ENCODE data around the gene MEGF11. TPM values are rescaled to one million over a fixed set of nuclear protein-coding genes. Genes with fewer than 3 reads are reported as not detected.

The MEGF11 gene
- total RNA-seq, 1 experiment from 2014 or later, result 2.3 TPM

- ATAC-seq (no peak), DNase-seq (ENCODE audit: low read depth, low spot score) (no peak)
- Histone ChIP-seq H3K27me3 (ENCODE audit: insufficient read depth, low read length) (peaks cover 25% of the 10 kb centered on the region), H4K20me1 (ENCODE audit: insufficient read depth) (no peaks in the 10 kb centered on the region), H3K9ac (ENCODE audit: low read length) (no peak overlapping the region), H2AFZ (ENCODE audit: low read depth, low read length, poor library complexity, severe bottlenecking) (no peak overlapping the region), H3K9me3 (ENCODE audit: control insufficient read depth in 1 of 2, insufficient read depth in 1 of 2, low read depth in 1 of 2, low read length in 2 of 2) (no peaks in the 10 kb centered on the region), H3K36me3 (ENCODE audit: control insufficient read depth in 1 of 2, insufficient read depth in 2 of 2, low read length in 2 of 2) (no peaks in the 10 kb centered on the region), H3K4me2 (ENCODE audit: low read length) (no peak overlapping the region), H3K9me2 (ENCODE audit: insufficient read depth) (no peaks in the 10 kb centered on the region), H3K79me2 (ENCODE audit: insufficient read depth, low read length) (no peaks in the 10 kb centered on the region), H3K4me1 (ENCODE audit: control insufficient read depth in 1 of 2, insufficient read depth in 2 of 2, low read length in 2 of 2) (no peaks in the 10 kb centered on the region), H3K27ac (ENCODE audit: low read depth, low read length) (no peak overlapping the region), H3K4me3 (replicated peaks in 1 of 2; ENCODE audit: low read depth in 1 of 2, low read length in 2 of 2) (no peak overlapping the region)
- POLR2A ChIA-PET, result no interaction called here
- no TSS peak for BruUV-seq (replicated peaks)
- intact Hi-C loops (cut with micrococcal nuclease), result no loop called here
- CTCF ChIA-PET, result no interaction called here
- TF ChIP-seq JUND (IDR thresholded peaks at IDR 0.05), result no peak
- no peak for TF ChIP-seq EZH2phosphoT487 (IDR thresholded peaks at IDR 0.05; ENCODE audit: borderline replicate concordance)
- no peak for TF ChIP-seq EZH2 (IDR thresholded peaks at IDR 0.05)
- TF ChIP-seq EGR1 (IDR thresholded peaks at IDR 0.05; ENCODE audit: low read depth), result no peak
- TF ChIP-seq, protein P1, sequence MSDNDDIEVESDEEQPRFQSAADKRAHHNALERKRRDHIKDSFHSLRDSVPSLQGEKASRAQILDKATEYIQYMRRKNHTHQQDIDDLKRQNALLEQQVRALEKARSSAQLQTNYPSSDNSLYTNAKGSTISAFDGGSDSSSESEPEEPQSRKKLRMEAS (IDR thresholded peaks at IDR 0.05), result no peak
- no peak for TF ChIP-seq SIN3A (IDR thresholded peaks at IDR 0.05; ENCODE audit: low read depth)
- TF ChIP-seq ELF1 (IDR thresholded peaks at IDR 0.05; ENCODE audit: borderline replicate concordance, low read depth), result no peak
- no peak for TF ChIP-seq CBX3 (IDR thresholded peaks at IDR 0.05; ENCODE audit: low read depth)
- no peak for TF ChIP-seq SP1 (IDR thresholded peaks at IDR 0.05; ENCODE audit: low read depth)
- TF ChIP-seq REST (IDR thresholded peaks at IDR 0.05; ENCODE audit: low read depth), result no peak
- no peak for TF ChIP-seq CEBPB (IDR thresholded peaks at IDR 0.05; ENCODE audit: low read depth)
- TF ChIP-seq, protein P2, sequence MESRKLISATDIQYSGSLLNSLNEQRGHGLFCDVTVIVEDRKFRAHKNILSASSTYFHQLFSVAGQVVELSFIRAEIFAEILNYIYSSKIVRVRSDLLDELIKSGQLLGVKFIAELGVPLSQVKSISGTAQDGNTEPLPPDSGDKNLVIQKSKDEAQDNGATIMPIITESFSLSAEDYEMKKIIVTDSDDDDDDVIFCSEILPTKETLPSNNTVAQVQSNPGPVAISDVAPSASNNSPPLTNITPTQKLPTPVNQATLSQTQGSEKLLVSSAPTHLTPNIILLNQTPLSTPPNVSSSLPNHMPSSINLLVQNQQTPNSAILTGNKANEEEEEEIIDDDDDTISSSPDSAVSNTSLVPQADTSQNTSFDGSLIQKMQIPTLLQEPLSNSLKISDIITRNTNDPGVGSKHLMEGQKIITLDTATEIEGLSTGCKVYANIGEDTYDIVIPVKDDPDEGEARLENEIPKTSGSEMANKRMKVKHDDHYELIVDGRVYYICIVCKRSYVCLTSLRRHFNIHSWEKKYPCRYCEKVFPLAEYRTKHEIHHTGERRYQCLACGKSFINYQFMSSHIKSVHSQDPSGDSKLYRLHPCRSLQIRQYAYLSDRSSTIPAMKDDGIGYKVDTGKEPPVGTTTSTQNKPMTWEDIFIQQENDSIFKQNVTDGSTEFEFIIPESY (IDR thresholded peaks at IDR 0.05; ENCODE audit: extremely low read depth, insufficient replicate concordance, low read length), result no peak
- TF ChIP-seq, protein P3, sequence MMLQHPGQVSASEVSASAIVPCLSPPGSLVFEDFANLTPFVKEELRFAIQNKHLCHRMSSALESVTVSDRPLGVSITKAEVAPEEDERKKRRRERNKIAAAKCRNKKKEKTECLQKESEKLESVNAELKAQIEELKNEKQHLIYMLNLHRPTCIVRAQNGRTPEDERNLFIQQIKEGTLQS (IDR thresholded peaks at IDR 0.05), result no peak
- TF ChIP-seq ZFX (IDR thresholded peaks at IDR 0.05), result no peak
- RAD21 ChIA-PET (ENCODE audit: low non-redundant PET in 1 of 2, low total read pairs in 2 of 2, uncharacterized antibody in 2 of 2, unreplicated experiment in 2 of 2), result no interaction called here
These were observed 81.1 kb downstream of the MEGF11 start for GRCh38 chr15:66172324-66172980.
